Activated T-cell treated with anti-CD3 and anti-CD28 coated beads, Interleukin-2, amount 50 U/mL, for 4 hours (primary cell): ENCODE measurements around the gene SLC25A47. TPM values are rescaled to one million over a fixed set of nuclear protein-coding genes. Genes with fewer than 3 reads are reported as not detected.

Experiments
- ATAC-seq, 2 donors: fragments of 200-7000 bp; cut with Tn5 transposase; one replicate each; pipeline ENCODE4 v1.10.0; 2021
- DNase-seq: peaks from one replicate; pipeline ENCODE4 v3.0.0-alpha.2; 2020
- H3K27me3 Mint-ChIP-seq: one replicate; pipeline ENCODE4 v1.8.0; 2021; ENCODE audit warnings: low read depth, mixed read lengths
- H3K36me3 Mint-ChIP-seq: one replicate; pipeline ENCODE4 v1.8.0; 2022; ENCODE audit warnings: mixed read lengths; ENCODE audit not compliant: insufficient read depth
- H3K4me1 Mint-ChIP-seq: one replicate; pipeline ENCODE4 v1.8.0; 2021; ENCODE audit warnings: low read depth, mixed read lengths
- H3K4me3 Mint-ChIP-seq: one replicate; pipeline ENCODE4 v1.8.0; 2021; ENCODE audit warnings: mild to moderate bottlenecking, moderate library complexity, mixed read lengths
- H3K9me3 Mint-ChIP-seq: one replicate; pipeline ENCODE4 v1.8.0; 2021; ENCODE audit warnings: mixed read lengths
- total RNA-seq, 3 donors: library from RNA; stranded (reverse); gene quantifications; one replicate each; pipeline ENCODE4 v1.2.1, GENCODE V29; 2021

The SLC25A47 gene
- total RNA-seq, 3 donors from 2014 or later: not detected

- DNase-seq (no peak), ATAC-seq (no peak)
- Mint-ChIP-seq H3K4me1 (peaks cover 3% of the 10 kb centered on the region), H3K9me3 (no peaks in the 10 kb centered on the region), H3K36me3 (no peaks in the 10 kb centered on the region), H3K4me3 (no peak overlapping the region), H3K27me3 (no peaks in the 10 kb centered on the region)
These were observed 791 bp upstream of the SLC25A47 start for GRCh38 chr14:100322138-100322957.

DNA sequence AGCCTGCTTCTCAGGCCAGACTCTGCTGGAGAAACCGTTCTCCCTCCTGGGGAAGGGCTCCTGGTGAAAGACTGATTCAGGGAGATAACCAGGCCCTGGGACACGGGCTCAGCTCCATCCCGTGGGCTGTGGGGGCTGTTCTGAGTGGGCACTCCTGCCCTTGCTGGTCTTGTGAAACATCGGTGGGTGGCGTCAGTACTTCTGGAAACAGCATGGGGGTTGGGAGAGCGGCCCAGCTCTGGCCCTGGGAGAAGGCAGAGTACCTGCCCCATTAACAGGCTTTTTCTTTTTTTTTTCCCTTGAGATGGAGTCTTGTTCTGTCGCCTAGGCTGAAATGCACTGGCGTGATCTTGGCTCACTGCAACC is 786 bp downstream of the SLC25A47 start:
- Mint-ChIP-seq H3K4me3 (no peak overlapping the region), H3K4me1 (no peaks in the 10 kb centered on the region), H3K27me3 (no peaks in the 10 kb centered on the region), H3K36me3 (no peaks in the 10 kb centered on the region), H3K9me3 (no peaks in the 10 kb centered on the region)
- no peak for ATAC-seq
- no peak for DNase-seq

DNA sequence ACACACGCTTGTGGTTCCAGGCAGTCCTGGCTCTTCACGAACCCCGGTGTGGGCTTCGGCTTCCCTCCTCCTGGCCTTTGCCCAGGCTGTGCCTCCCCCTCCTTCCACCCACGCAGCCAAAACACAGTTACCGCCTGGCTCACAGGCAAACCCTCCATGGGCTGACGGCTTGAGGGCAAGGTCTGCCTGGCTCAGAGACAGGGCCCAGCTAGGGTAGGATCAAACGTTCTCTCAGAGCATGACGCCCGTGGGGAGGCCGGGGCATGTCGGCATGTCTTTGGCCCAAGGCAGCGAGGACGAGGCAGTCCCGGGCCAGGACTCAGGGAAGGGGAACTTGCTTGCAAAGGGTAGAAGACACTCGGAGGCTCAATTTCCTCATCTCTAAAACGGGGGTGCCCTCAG is 2.1 kb downstream of the SLC25A47 start:
- Mint-ChIP-seq H3K36me3 (no peaks in the 10 kb centered on the region), H3K4me3 (no peak overlapping the region), H3K4me1 (no peaks in the 10 kb centered on the region), H3K9me3 (no peaks in the 10 kb centered on the region), H3K27me3 (no peaks in the 10 kb centered on the region)
- ATAC-seq: no peak
- no peak for DNase-seq

DNA sequence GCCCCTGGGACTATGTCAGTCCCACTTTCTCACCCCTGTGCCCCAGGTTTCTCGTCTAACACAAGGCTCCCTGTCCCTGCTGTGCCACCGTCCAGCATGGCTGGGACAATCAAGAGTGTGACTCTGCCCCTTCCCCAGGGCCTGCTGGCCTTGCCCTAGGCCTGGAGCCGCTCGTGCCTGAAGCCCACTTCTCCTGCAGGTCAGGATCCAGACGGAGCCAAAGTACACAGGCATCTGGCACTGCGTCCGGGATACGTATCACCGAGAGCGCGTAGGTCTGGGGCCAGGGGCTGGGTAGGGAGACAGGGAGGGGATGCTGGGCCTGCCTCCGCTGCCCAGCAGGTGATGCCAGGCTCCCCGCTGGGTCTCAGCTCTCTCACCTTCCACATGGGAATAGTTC is 2.8 kb downstream of the SLC25A47 start:
- H3K4me3 Mint-ChIP-seq: no peak overlapping the region
- H3K36me3 Mint-ChIP-seq: no peaks in the 10 kb centered on the region
- no peaks in the 10 kb centered on the region for H3K27me3 Mint-ChIP-seq
- no peaks in the 10 kb centered on the region for H3K4me1 Mint-ChIP-seq
- no peak for ATAC-seq
- no peaks in the 10 kb centered on the region for H3K9me3 Mint-ChIP-seq
- no peak for DNase-seq

- Mint-ChIP-seq H3K4me1 (no peaks in the 10 kb centered on the region), H3K4me3 (no peak overlapping the region), H3K36me3 (peaks cover 2% of the 10 kb centered on the region), H3K9me3 (no peaks in the 10 kb centered on the region), H3K27me3 (no peaks in the 10 kb centered on the region)
- DNase-seq (no peak), ATAC-seq (no peak)
These were observed 4.0 kb downstream of the SLC25A47 start for GRCh38 chr14:100327128-100327527.

DNA sequence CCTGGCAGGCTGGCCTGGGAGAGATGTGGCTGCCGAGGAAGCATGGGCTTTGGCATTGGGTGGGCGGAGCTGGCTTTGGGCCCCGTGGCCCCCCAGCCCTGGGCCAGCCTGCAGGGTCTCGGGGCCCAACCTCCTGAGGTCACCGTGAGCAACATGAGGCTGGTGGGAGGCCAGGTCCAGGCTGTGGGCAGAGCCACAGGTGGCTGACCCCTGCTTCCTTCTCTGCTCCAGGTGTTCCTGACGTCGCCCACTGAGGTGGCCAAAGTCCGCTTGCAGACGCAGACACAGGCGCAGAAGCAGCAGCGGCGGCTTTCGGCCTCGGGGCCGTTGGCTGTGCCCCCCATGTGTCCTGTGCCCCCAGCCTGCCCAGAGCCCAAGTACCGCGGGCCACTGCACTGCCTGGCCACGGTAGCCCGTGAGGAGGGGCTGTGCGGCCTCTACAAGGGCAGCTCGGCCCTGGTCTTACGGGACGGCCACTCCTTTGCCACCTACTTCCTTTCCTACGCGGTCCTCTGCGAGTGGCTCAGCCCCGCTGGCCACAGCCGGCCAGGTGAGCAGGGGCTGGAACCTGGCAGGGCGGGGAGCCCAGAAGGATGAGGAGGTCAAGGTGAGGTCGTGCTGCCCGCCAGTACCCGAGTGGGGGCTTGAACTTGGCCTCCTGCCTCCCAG is 5.5 kb downstream of the SLC25A47 start:
- peaks cover 2% of the 10 kb centered on the region for H3K36me3 Mint-ChIP-seq
- H3K9me3 Mint-ChIP-seq: no peaks in the 10 kb centered on the region
- no peaks in the 10 kb centered on the region for H3K4me1 Mint-ChIP-seq
- H3K4me3 Mint-ChIP-seq: no peak overlapping the region
- no peaks in the 10 kb centered on the region for H3K27me3 Mint-ChIP-seq
- DNase-seq: no peak
- ATAC-seq: no peak

GRCh38 chr14:100329233-100330006 is 6.3 kb downstream of the SLC25A47 start:
- DNase-seq: no peak
- H3K4me1 Mint-ChIP-seq: no peaks in the 10 kb centered on the region
- H3K27me3 Mint-ChIP-seq: no peaks in the 10 kb centered on the region
- H3K4me3 Mint-ChIP-seq: no peak overlapping the region
- H3K9me3 Mint-ChIP-seq: no peaks in the 10 kb centered on the region
- H3K36me3 Mint-ChIP-seq: peaks cover 6% of the 10 kb centered on the region
- ATAC-seq: peak in 1 of 2 donors; percentile 9

DNA sequence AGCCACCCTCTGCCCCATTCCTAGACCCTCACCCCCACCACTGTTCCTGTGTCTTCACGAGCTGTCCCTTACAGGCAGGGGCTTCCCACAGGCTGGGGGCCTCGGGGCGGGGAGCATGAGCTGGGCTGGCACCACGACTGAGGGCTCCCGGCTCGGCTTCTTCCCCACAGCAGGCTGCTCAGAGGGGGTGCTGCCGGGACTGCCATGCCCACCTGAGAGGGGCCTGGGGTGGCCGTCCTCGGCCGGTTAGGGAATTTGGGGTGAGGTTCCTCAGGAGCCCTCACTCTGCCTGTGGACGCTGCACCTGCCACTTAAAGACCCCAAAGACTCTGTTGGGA is 6.8 kb downstream of the SLC25A47 start:
- H3K27me3 Mint-ChIP-seq: no peaks in the 10 kb centered on the region
- DNase-seq: no peak
- H3K4me1 Mint-ChIP-seq: no peaks in the 10 kb centered on the region
- no peak overlapping the region for H3K4me3 Mint-ChIP-seq
- ATAC-seq: peak in 1 of 2 donors; percentile 4
- no peaks in the 10 kb centered on the region for H3K9me3 Mint-ChIP-seq
- peaks cover 11% of the 10 kb centered on the region for H3K36me3 Mint-ChIP-seq

DNA sequence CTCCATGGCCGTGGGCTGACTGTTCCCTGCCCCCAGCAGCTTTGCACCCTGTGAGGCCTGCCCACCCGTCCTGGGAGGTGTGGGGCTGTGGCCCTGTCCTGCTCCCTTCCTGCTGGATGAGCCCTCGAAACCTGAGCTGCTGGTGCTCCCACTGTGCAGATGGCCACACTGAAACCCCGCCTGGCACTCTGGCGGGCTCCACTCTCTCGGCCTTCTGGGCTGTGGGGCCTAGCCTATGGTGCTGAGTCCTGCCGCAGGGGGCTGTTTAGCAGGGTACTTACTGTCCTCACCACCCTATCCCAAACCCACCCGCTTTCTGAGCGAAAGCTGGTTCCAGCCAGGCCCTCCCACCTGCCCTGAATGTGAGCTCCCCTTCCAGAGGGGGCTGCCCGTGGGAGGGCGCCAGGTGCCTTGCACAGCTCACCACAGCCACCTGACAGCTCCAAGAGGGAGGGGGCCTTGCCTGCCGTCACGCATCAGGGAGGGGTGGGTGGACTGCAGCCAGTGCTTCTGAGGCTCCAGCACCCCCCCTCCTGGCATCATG is 7.3 kb downstream of the SLC25A47 start:
- ATAC-seq (peak; percentile 11 to 17), DNase-seq (no peak)
- Mint-ChIP-seq H3K9me3 (no peaks in the 10 kb centered on the region), H3K27me3 (no peaks in the 10 kb centered on the region), H3K36me3 (peaks cover 13% of the 10 kb centered on the region), H3K4me1 (no peaks in the 10 kb centered on the region), H3K4me3 (no peak overlapping the region)

- DNase-seq: no peak
These were observed 9.0 kb downstream of the SLC25A47 start for GRCh38 chr14:100332071-100332639.

DNA sequence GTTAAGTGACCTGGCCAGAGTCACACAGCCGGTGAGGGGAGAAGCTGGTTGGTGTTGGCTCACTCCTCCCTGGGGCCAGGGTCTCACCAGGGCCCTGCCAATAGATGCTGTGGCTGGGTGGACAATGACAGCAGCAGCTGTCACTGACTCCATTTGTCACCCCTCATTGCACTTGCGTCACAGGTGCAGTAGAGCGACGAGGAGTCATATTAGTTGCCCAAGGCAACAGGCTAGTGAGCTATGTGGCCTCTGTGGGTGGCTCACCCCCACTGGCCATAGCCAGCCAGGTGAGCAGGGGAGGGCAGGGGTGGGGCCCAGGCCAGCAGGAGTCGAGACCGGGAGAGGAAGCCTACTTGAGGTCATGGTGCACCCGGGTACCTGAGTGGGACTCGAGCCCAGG is 9.7 kb downstream of the SLC25A47 start:
- ATAC-seq (no peak), DNase-seq (no peak)
- no peak overlapping the region for H3K4me3 Mint-ChIP-seq

More at GRCh38 chr14:100332071-100332639, 9.0 kb downstream of the SLC25A47 start:
- Mint-ChIP-seq H3K36me3 (peaks cover 24% of the 10 kb centered on the region), H3K9me3 (no peaks in the 10 kb centered on the region), H3K27me3 (no peaks in the 10 kb centered on the region), H3K4me3 (no peak overlapping the region), H3K4me1 (peaks cover 3% of the 10 kb centered on the region)
- ATAC-seq: no peak

GRCh38 chr14:100333311-100333710 is 10.2 kb downstream of the SLC25A47 start:
- Mint-ChIP-seq H3K4me1 (peaks cover 3% of the 10 kb centered on the region), H3K27me3 (no peaks in the 10 kb centered on the region), H3K9me3 (no peaks in the 10 kb centered on the region), H3K4me3 (no peak overlapping the region), H3K36me3 (peaks cover 33% of the 10 kb centered on the region)
- DNase-seq: no peak
- no peak for ATAC-seq

More for the DNA sequence above, 9.7 kb downstream of the SLC25A47 start:
- Mint-ChIP-seq H3K4me1 (peaks cover 3% of the 10 kb centered on the region), H3K36me3 (peaks cover 31% of the 10 kb centered on the region), H3K9me3 (no peaks in the 10 kb centered on the region), H3K27me3 (no peaks in the 10 kb centered on the region)

- Mint-ChIP-seq H3K9me3 (no peaks in the 10 kb centered on the region), H3K36me3 (peaks cover 33% of the 10 kb centered on the region), H3K4me3 (no peak overlapping the region), H3K4me1 (peaks cover 3% of the 10 kb centered on the region), H3K27me3 (no peaks in the 10 kb centered on the region)
- DNase-seq (no peak), ATAC-seq (no peak)
These were observed 10.7 kb downstream of the SLC25A47 start for GRCh38 chr14:100333827-100334226.

DNA sequence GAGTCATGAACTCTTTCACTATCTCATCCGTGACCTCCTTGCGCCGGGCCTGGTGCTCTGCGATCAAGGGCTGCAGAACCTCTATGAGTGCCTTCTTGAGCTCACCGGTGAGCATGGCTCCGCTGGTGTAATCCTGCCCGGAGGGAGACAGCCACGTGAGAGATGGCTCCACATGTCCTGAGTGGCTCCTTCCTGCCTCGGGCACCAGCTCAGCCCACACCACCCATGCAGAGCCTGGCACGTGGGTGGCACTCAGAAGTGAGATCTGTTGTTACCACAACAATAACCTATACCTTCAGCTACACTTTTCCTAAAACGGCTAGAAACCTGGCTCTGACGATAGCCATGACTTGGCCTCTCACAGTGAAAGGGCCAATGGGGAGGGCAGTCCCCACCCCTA is 11.8 kb downstream of the SLC25A47 start:
- Mint-ChIP-seq H3K4me1 (peaks cover 3% of the 10 kb centered on the region), H3K27me3 (no peaks in the 10 kb centered on the region), H3K9me3 (no peaks in the 10 kb centered on the region), H3K4me3 (no peak overlapping the region), H3K36me3 (peaks cover 36% of the 10 kb centered on the region)
- DNase-seq (no peak), ATAC-seq (no peak)
